Keratinocyte (primary cell): ENCODE data around the gene ANO2. TPM values are rescaled to one million over a fixed set of nuclear protein-coding genes. Genes with fewer than 3 reads are reported as not detected.

Source experiments
- DNase-seq: peaks from one replicate; pipeline ENCODE4 v3.0.0-alpha.2; 2011; ENCODE audit warnings: low read depth, missing footprints, low spot score
- FAIRE-seq: peaks from 2 replicates; lab custom pipeline; 2011; peaks lifted over from hg19 to GRCh38; lab: Jason Lieb, UNC
- H2AFZ ChIP-seq: 2 replicates; pipeline ENCODE4 v1.6.0; 2012; ENCODE audit warnings: low read length, control low read depth, inconsistent platforms; ENCODE audit not compliant: control insufficient read depth
- H3K27ac ChIP-seq: 2 replicates; pipeline ENCODE4 v1.5.1; 2011; ENCODE audit warnings: low read length; ENCODE audit not compliant: control insufficient read depth, insufficient read depth
- H3K27me3 ChIP-seq: 3 replicates; pipeline ENCODE4 v1.6.0; 2011; ENCODE audit warnings: low read length; ENCODE audit not compliant: control insufficient read depth, insufficient read depth; ENCODE audit errors: extremely low read depth
- H3K36me3 ChIP-seq, 2 experiments: 2 replicates in 1 of 2; 3 replicates in 1 of 2; pipeline ENCODE4 v1.5.1; 2011; ENCODE audit warnings: low read length in 2 of 2, mild to moderate bottlenecking in 1 of 2; ENCODE audit not compliant: control insufficient read depth in 2 of 2, insufficient read depth in 2 of 2; ENCODE audit errors: extremely low read depth in 1 of 2
- H3K4me1 ChIP-seq: 3 replicates; pipeline ENCODE4 v1.5.1; 2011; ENCODE audit warnings: low read length; ENCODE audit not compliant: control insufficient read depth, insufficient read depth; ENCODE audit errors: extremely low read depth
- H3K4me2 ChIP-seq: 3 replicates; pipeline ENCODE4 v1.6.0; 2011; ENCODE audit warnings: low read depth, low read length; ENCODE audit not compliant: control insufficient read depth, insufficient read depth; ENCODE audit errors: extremely low read depth
- H3K4me3 ChIP-seq, 3 experiments: fragments of 200-600 bp in 1 of 3; sonication (generic) in 1 of 3; 2 replicates in 2 of 3; 3 replicates in 1 of 3; pipeline ENCODE4 v1.5.1; 2011 to 2016; ENCODE audit warnings: low read length in 3 of 3, mild to moderate bottlenecking in 3 of 3, control low read depth in 2 of 3, inconsistent platforms in 1 of 3, low read depth in 1 of 3, mixed read lengths in 1 of 3, mixed run types in 1 of 3, moderate library complexity in 1 of 3; ENCODE audit not compliant: control insufficient read depth in 2 of 3, insufficient read depth in 2 of 3; ENCODE audit errors: extremely low read depth in 1 of 3
- H3K79me2 ChIP-seq: 2 replicates; pipeline ENCODE4 v1.6.0; 2012; ENCODE audit warnings: low read length; ENCODE audit not compliant: control insufficient read depth, insufficient read depth
- H3K9ac ChIP-seq: 3 replicates; pipeline ENCODE4 v1.6.0; 2011; ENCODE audit warnings: low read length; ENCODE audit not compliant: control insufficient read depth, insufficient read depth; ENCODE audit errors: extremely low read depth
- H3K9me1 ChIP-seq: 3 replicates; pipeline ENCODE4 v1.6.0; 2011; ENCODE audit warnings: low read length; ENCODE audit not compliant: control insufficient read depth, insufficient read depth; ENCODE audit errors: extremely low read depth
- H3K9me3 ChIP-seq: 2 replicates; pipeline ENCODE4 v1.5.1; 2012; ENCODE audit warnings: low read depth, low read length; ENCODE audit not compliant: control insufficient read depth
- H4K20me1 ChIP-seq: 3 replicates; pipeline ENCODE4 v1.6.0; 2011; ENCODE audit warnings: low read length; ENCODE audit not compliant: control insufficient read depth, insufficient read depth; ENCODE audit errors: extremely low read depth
- EZH2 ChIP-seq: IDR thresholded peaks from one replicate; pipeline ENCODE4 v1.6.1; 2012; ENCODE audit warnings: inconsistent platforms, mild to moderate bottlenecking, low read length, moderate library complexity
- dilution Hi-C: fragments of 300-500 bp; cut with MboI; formaldehyde crosslinking; loops from one replicate; pipeline ENCODE4 v1.7.0; 2020; ENCODE audit warnings: low sequenced_read_pairs; ENCODE audit not compliant: extremely low pct_ligation_motif_present
- polyA plus RNA-seq, 5 experiments: library from polyadenylated mRNA; depleted of rRNA in 3 of 5; stranded (reverse) in 3 of 5; stranded (forward) in 1 of 5; unstranded in 1 of 5; fragments of >200 nt; gene quantifications; 1 replicate in 1 of 5; 2 replicates in 3 of 5; 3 replicates in 1 of 5; pipeline versions ENCODE4 v1.2.1 to v1.2.3, GENCODE V29; 2011 to 2012; ENCODE audit warnings: missing spikeins in 2 of 5, low read depth in 1 of 5, low replicate concordance in 1 of 5
- TF ChIP-seq, protein P1 (sequence below), 3 experiments: IDR thresholded peaks in 1 of 3; conservative IDR thresholded peaks in 1 of 3; optimal IDR thresholded peaks in 1 of 3; 2 replicates in 2 of 3; 3 replicates in 1 of 3; pipeline versions ENCODE3 to v1.5.1; 2011; ENCODE audit warnings: low read length in 3 of 3, mild to moderate bottlenecking in 3 of 3, moderate library complexity in 2 of 3, control low read depth in 1 of 3, inconsistent platforms in 1 of 3; ENCODE audit not compliant: insufficient read depth in 2 of 3; ENCODE audit errors: extremely low read depth in 1 of 3

Gene ANO2
- polyA plus RNA-seq, 1 donor (not counting 4 experiments of a cell fraction or from before 2014, with no cell fraction given), result 0.14 TPM

DNA sequence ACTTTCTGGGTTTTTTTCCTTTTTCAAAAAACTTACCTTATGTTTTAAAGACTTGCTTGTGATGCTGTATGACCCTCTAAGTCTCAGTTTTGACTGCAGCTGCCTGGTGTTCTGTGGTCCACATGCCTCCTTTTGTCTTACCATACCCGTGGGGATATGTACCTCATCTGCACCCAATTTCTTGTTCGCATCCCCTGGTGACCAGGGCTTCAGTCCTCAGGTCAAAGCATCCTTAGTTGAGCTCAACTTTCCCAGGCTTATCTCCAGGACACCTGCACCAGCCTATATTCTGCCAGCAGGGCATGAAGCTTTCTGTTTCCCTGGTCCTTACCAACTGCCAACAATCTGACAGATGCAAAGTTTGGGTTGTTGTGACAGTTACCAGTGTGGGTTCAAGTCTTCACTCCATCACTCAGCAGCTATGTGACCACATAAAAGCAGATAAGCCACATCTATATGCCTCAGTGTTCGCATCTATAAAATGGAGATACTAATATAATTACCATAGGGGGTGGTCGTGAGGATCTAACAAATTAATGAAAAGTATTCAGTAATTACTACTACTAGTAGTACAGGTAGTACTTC, 419.2 kb downstream of the ANO2 start:
- no peak overlapping the region for H3K27ac ChIP-seq
- no peaks in the 10 kb centered on the region for H3K9me1 ChIP-seq
- H2AFZ ChIP-seq, result no peak overlapping the region
- dilution Hi-C loops, result no loop called here
- no peaks in the 10 kb centered on the region for H4K20me1 ChIP-seq
- FAIRE-seq (no peak), DNase-seq (no peak)
- no peaks in the 10 kb centered on the region for H3K27me3 ChIP-seq
- H3K4me1 ChIP-seq, result no peaks in the 10 kb centered on the region
- H3K9ac ChIP-seq, result no peak overlapping the region
- H3K79me2 ChIP-seq, result no peaks in the 10 kb centered on the region
- no peak overlapping the region for H3K4me3 ChIP-seq
- TF ChIP-seq, protein P1, sequence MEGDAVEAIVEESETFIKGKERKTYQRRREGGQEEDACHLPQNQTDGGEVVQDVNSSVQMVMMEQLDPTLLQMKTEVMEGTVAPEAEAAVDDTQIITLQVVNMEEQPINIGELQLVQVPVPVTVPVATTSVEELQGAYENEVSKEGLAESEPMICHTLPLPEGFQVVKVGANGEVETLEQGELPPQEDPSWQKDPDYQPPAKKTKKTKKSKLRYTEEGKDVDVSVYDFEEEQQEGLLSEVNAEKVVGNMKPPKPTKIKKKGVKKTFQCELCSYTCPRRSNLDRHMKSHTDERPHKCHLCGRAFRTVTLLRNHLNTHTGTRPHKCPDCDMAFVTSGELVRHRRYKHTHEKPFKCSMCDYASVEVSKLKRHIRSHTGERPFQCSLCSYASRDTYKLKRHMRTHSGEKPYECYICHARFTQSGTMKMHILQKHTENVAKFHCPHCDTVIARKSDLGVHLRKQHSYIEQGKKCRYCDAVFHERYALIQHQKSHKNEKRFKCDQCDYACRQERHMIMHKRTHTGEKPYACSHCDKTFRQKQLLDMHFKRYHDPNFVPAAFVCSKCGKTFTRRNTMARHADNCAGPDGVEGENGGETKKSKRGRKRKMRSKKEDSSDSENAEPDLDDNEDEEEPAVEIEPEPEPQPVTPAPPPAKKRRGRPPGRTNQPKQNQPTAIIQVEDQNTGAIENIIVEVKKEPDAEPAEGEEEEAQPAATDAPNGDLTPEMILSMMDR (optimal IDR thresholded peaks at IDR 0.05 in 1 of 3, IDR thresholded peaks at IDR 0.05 in 1 of 3, conservative IDR thresholded peaks at IDR 0.05 in 1 of 3; ENCODE audit: extremely low read depth in 1 of 3, insufficient read depth in 2 of 3, low read length in 3 of 3), result no peak
- no peak for TF ChIP-seq EZH2
- no peaks in the 10 kb centered on the region for H3K36me3 ChIP-seq
- no peak overlapping the region for H3K4me2 ChIP-seq
- H3K9me3 ChIP-seq, result no peaks in the 10 kb centered on the region

DNA sequence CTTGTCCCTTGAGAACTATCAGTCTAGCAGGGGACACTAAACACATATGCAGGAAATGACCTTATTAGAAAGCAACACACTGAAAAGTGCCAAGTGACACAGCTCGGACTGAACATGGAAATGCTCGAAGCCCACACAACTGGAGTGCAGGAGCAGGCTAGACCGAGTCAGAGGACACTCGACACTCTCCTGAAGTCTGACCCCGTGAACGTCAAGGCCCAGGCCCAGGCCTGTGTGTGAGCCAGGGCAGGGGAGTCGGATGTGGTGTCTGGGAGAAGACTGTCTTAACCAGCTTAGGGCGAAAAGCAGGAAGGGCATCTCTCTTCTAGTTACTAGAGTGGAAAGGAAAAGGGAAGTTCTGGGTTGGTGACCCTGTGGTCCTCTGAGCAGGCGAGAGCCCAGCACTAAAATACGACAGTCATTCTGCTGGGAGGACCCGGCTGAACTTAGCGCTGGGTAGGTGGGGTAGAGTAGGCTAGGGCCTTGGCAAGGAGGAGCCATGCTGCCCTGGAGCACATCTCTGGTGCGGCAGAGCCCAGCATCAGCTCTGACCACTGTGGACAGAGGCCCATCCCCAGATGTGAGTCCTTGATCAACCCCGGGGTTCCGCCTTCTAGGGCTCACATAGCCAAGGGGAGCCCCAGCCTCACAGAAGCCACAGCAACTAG, 420.2 kb downstream of the ANO2 start:
- Histone ChIP-seq H3K27me3 (no peaks in the 10 kb centered on the region), H2AFZ (no peak overlapping the region), H3K79me2 (no peaks in the 10 kb centered on the region), H3K4me1 (no peaks in the 10 kb centered on the region), H4K20me1 (no peaks in the 10 kb centered on the region), H3K9me1 (no peaks in the 10 kb centered on the region), H3K4me2 (no peak overlapping the region), H3K4me3 (no peak overlapping the region), H3K36me3 (no peaks in the 10 kb centered on the region), H3K9me3 (no peaks in the 10 kb centered on the region), H3K9ac (no peak overlapping the region), H3K27ac (no peak overlapping the region)
- dilution Hi-C loops, result no loop called here
- DNase-seq, result no peak
- TF ChIP-seq, protein P1 (optimal IDR thresholded peaks at IDR 0.05 in 1 of 3, IDR thresholded peaks at IDR 0.05 in 1 of 3, conservative IDR thresholded peaks at IDR 0.05 in 1 of 3; ENCODE audit: extremely low read depth in 1 of 3, insufficient read depth in 2 of 3, low read length in 3 of 3), result no peak
- TF ChIP-seq EZH2, result no peak
- no peak for FAIRE-seq
